Osteocyte (in vitro differentiated cells): ENCODE data around the gene TET3. TPM values are rescaled to one million over a fixed set of nuclear protein-coding genes. Genes with fewer than 3 reads are reported as not detected.
"Not testable (repeated sequence)": the region's sequence is repeated elsewhere in the genome, so short reads cannot be mapped to it uniquely, and the experiment has no call there.

Source experiments
- DNase-seq: peaks from one replicate; pipeline ENCODE4 v3.0.0; 2021; ENCODE audit warnings: mixed read lengths; ENCODE audit not compliant: unreplicated experiment; ENCODE audit errors: extremely low spot score
- H3K27ac Mint-ChIP-seq: one replicate; pipeline ENCODE4 v1.8.0; 2021; ENCODE audit warnings: mild to moderate bottlenecking, mixed read lengths; ENCODE audit not compliant: unreplicated experiment
- H3K27me3 Mint-ChIP-seq: one replicate; pipeline ENCODE4 v1.8.0; 2021; ENCODE audit warnings: mixed read lengths; ENCODE audit not compliant: unreplicated experiment
- H3K36me3 Mint-ChIP-seq: one replicate; pipeline ENCODE4 v1.8.0; 2021; ENCODE audit warnings: mixed read lengths; ENCODE audit not compliant: unreplicated experiment
- H3K4me1 Mint-ChIP-seq: one replicate; pipeline ENCODE4 v1.8.0; 2021; ENCODE audit warnings: mixed read lengths; ENCODE audit not compliant: unreplicated experiment
- H3K4me3 Mint-ChIP-seq: one replicate; pipeline ENCODE4 v1.8.0; 2021; ENCODE audit warnings: mild to moderate bottlenecking, moderate library complexity, mixed read lengths; ENCODE audit not compliant: unreplicated experiment
- H3K9me3 Mint-ChIP-seq: one replicate; pipeline ENCODE4 v1.8.0; 2021; ENCODE audit warnings: mixed read lengths; ENCODE audit not compliant: unreplicated experiment
- CTCF ChIP-seq: fragments of 200-600 bp; sonication (generic); IDR thresholded peaks from 2 replicates; pipeline ENCODE4 v1.5.0; 2021; ENCODE audit warnings: antibody characterized with exemption, mild to moderate bottlenecking, moderate library complexity
- total RNA-seq: library from RNA; stranded (reverse); gene quantifications from 2 replicates; pipeline ENCODE4 v1.2.1, GENCODE V29; 2021

The TET3 gene
- total RNA-seq, 1 donor from 2014 or later = 26.5 TPM

GRCh38 chr2:73938718-73939352, 45.9 kb upstream of the TET3 start:
- DNase-seq = no peak
- no peak for TF ChIP-seq CTCF
- Mint-ChIP-seq H3K9me3 (no peaks in the 10 kb centered on the region), H3K27ac (peak overlapping the region; percentile 20), H3K27me3 (no peaks in the 10 kb centered on the region), H3K4me3 (no peak overlapping the region), H3K36me3 (peaks cover 9% of the 10 kb centered on the region), H3K4me1 (peaks cover 23% of the 10 kb centered on the region)

GRCh38 chr2:73939419-73939818, 45.3 kb upstream of the TET3 start:
- Mint-ChIP-seq H3K27ac (no peak overlapping the region), H3K36me3 (peaks cover 11% of the 10 kb centered on the region), H3K4me1 (peaks cover 23% of the 10 kb centered on the region)

GRCh38 chr2:73940066-73940465, 44.6 kb upstream of the TET3 start:
- H3K4me3 Mint-ChIP-seq, H3K27ac Mint-ChIP-seq, DNase-seq, H3K9me3 Mint-ChIP-seq, H3K27me3 Mint-ChIP-seq: not testable (repeated sequence)
- Mint-ChIP-seq H3K4me1 (peaks cover 23% of the 10 kb centered on the region), H3K36me3 (peaks cover 16% of the 10 kb centered on the region)

More at GRCh38 chr2:73939419-73939818, 45.3 kb upstream of the TET3 start:
- no peak for DNase-seq
- H3K4me3 Mint-ChIP-seq = no peak overlapping the region
- H3K9me3 Mint-ChIP-seq = no peaks in the 10 kb centered on the region
- TF ChIP-seq CTCF = no peak
- H3K27me3 Mint-ChIP-seq = no peaks in the 10 kb centered on the region

- Mint-ChIP-seq H3K4me1 (peaks cover 11% of the 10 kb centered on the region), H3K36me3 (peaks cover 26% of the 10 kb centered on the region), H3K27ac (no peak overlapping the region), H3K27me3 (no peaks in the 10 kb centered on the region), H3K9me3 (no peaks in the 10 kb centered on the region), H3K4me3 (no peak overlapping the region)
- no peak for DNase-seq
- TF ChIP-seq CTCF = no peak
Observed at GRCh38 chr2:73942664-73943063, 42.0 kb upstream of the TET3 start.

- H3K27ac Mint-ChIP-seq = no peak overlapping the region
- no peaks in the 10 kb centered on the region for H3K9me3 Mint-ChIP-seq
- H3K4me1 Mint-ChIP-seq = no peaks in the 10 kb centered on the region
Observed at GRCh38 chr2:73944714-73945113, 40.0 kb upstream of the TET3 start.

More at GRCh38 chr2:73944714-73945113, 40.0 kb upstream of the TET3 start:
- DNase-seq = no peak
- Mint-ChIP-seq H3K27me3 (no peaks in the 10 kb centered on the region), H3K4me3 (no peak overlapping the region), H3K36me3 (peaks cover 32% of the 10 kb centered on the region)
- no peak for TF ChIP-seq CTCF
